Right cardiac atrium (tissue), 5 donors: Measurements from ENCODE around the gene RNPC3. TPM values are rescaled to one million over a fixed set of nuclear protein-coding genes. Genes with fewer than 3 reads are reported as not detected.
A peak's percentile ranks its signal among the peaks of the same experiment; 100 is the strongest.
"Not testable (repeated sequence)": the region's sequence is repeated elsewhere in the genome, so short reads cannot be mapped to it uniquely, and the experiment has no call there.

Source experiments
- ATAC-seq, 2 donors: fragments of 200-7000 bp; cut with Tn5 transposase; one replicate each; pipeline versions ENCODE4 v1.8.0 to v1.9.1; 2020; ENCODE audit warnings: moderate library complexity in 2 of 2, mild to moderate bottlenecking in 1 of 2
- DNase-seq, 3 donors: peaks; one replicate each; pipeline ENCODE4 v3.0.0-alpha.2; 2020
- H3K27ac ChIP-seq: one replicate; pipeline ENCODE4 v1.5.1; 2013; ENCODE audit warnings: mild to moderate bottlenecking, low read length, control low read depth, moderate library complexity
- H3K27me3 ChIP-seq: one replicate; pipeline ENCODE4 v1.6.1; 2013; ENCODE audit not compliant: control insufficient read depth, insufficient read depth
- H3K4me1 ChIP-seq: one replicate; pipeline ENCODE4 v1.6.1; 2013; ENCODE audit warnings: low read length; ENCODE audit not compliant: control insufficient read depth, insufficient read depth
- H3K4me3 ChIP-seq: one replicate; pipeline ENCODE4 v1.5.1; 2013; ENCODE audit warnings: low read length, control low read depth
- H3K9me3 ChIP-seq: one replicate; pipeline ENCODE4 v1.6.1; 2013; ENCODE audit warnings: low read length; ENCODE audit not compliant: control insufficient read depth
- WGBS: extraction: QIAGEN DNeasy Blood & Tissue Kit; methylation state at CpG from one replicate; pipeline ENCODE4 v1.1.7; 2013; 5-methylcytosine and 5-hydroxymethylcytosine counted together
- intact Hi-C, 4 donors: fragments of 100-400 bp; cut with DNase I; formaldehyde crosslinking; loops; one replicate each; pipeline versions ENCODE4 v1.11.0 to v1.14.0; 2022 to 2023
- polyA plus RNA-seq: library from polyadenylated mRNA; stranded (reverse); fragments of 200-250 nt; gene quantifications from one replicate; pipeline ENCODE4 v1.2.3, GENCODE V29; 2013
- total RNA-seq, 4 donors: library from RNA; stranded (reverse); fragmentation: NEBNext Ultra II Directional; extraction: Animal tissue kit (Norgen Biotek cat#: 25700); gene quantifications; one replicate each; pipeline ENCODE4 v1.2.1, GENCODE V29; 2021
- donor health status: healthy with polysubstance abuse.
- donor health status: DM: no; HTN: yes; CAD: no.
- donor health status: DM: no; HTN: no; CAD: no.
- donor health status: DM: no; HTN: yes; CAD: no; lungs with severe emphysema.
- donor health status: DM: yes; HTN: yes; CAD: no.

The RNPC3 gene
- total and polyA plus RNA-seq, 5 donors = 23.9 to 31.7 (median 26.9) TPM

DNA sequence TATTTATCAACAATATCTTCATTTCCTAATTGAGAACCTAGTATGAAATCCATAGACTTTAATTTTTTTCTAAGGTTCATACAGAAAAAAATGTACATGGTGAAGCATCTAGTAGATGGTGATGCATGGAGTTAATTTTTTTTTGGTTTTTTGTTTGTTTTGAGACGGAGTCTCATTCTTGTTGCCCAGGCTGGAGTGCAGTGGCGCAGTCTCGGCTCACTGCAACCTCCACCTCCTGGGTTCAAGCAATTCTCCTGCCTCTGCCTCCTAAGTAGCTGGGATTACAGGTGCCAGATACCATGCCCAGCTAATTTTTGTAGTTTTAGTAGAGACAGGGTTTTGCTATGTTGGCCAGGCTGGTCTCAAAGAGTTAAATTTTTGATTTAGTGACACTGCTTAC lies 35.6 kb downstream of the RNPC3 start:
- H3K27ac ChIP-seq, intact Hi-C loops, ATAC-seq: not testable (repeated sequence)

DNA sequence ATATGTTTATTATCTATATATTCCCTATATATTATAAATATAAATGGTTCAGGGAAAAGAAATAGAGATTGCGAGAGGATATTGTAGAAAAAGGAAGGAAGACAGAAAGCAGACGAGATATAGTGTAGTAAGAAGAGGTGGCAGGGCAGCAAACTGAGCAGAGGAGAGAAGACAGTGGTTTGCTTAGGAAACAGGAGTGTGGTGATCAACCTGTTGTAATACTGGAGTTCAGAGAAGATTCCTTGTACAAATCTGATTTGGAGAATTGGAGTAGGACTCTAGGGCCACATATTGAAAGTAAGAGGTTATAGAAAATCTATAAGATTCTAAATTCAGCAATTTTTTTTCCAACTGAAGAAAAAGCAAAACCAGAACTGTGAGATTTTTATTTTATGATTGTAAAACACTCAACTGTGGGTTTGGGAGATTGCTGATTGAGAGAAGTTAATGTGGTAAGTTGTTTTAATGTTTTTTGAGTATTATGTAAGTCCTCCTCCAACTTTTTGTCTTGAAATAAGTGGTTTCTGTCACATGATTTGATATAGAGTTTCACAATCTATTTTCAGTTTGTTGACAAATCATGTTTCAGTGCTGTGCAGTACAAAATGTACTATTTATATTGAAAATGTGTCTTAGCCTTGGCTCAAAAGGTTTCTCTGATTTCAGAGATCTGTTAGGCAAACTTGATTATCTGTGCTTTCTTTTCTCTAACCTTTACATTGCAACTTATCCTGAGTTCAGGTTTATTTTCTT lies 36.3 kb downstream of the RNPC3 start:
- no peaks in the 10 kb centered on the region for H3K27me3 ChIP-seq
- no peak overlapping the region for H3K27ac ChIP-seq
- H3K9me3 ChIP-seq = no peaks in the 10 kb centered on the region
- DNase-seq (no peak), ATAC-seq (peak; percentile 66 to 82)
- no peak overlapping the region for H3K4me3 ChIP-seq
- H3K4me1 ChIP-seq = peaks cover 2% of the 10 kb centered on the region
- 49% methylated on average over 2 of the region's 2 CpGs for WGBS
- intact Hi-C loops = no loop called here

More for the DNA sequence above, 35.6 kb downstream of the RNPC3 start:
- not testable (repeated sequence) for H3K9me3 ChIP-seq, H3K4me3 ChIP-seq, H3K27me3 ChIP-seq, H3K4me1 ChIP-seq
- DNase-seq = peak in 1 of 3 donors; percentile 39
- WGBS = 71% methylated on average over 3 of the region's 3 CpGs

DNA sequence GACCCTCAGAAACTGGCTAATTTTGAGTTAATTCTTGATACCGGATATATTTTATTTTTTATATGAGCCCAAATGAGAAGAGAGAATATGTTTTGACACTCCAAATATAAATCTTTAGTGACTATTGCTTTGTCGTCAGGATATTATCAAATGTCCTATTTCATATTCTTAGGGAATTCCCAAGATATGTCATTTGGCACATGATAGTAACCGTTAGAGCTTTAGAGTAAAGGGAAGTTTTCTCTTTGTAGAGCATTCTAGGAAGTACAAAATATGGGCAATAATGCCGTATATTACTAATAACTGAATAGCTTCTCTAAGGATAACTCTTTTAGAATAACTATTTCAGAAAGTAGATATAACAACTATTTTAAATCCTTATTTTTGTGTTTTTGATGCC lies 37.6 kb downstream of the RNPC3 start:
- Histone ChIP-seq H3K27me3 (no peaks in the 10 kb centered on the region), H3K4me1 (peaks cover 2% of the 10 kb centered on the region), H3K4me3 (no peak overlapping the region), H3K9me3 (no peaks in the 10 kb centered on the region), H3K27ac (no peak overlapping the region)
- WGBS = 63% methylated on average over 4 of the region's 4 CpGs
- intact Hi-C loops = no loop called here
- DNase-seq (no peak), ATAC-seq (no peak)

DNA sequence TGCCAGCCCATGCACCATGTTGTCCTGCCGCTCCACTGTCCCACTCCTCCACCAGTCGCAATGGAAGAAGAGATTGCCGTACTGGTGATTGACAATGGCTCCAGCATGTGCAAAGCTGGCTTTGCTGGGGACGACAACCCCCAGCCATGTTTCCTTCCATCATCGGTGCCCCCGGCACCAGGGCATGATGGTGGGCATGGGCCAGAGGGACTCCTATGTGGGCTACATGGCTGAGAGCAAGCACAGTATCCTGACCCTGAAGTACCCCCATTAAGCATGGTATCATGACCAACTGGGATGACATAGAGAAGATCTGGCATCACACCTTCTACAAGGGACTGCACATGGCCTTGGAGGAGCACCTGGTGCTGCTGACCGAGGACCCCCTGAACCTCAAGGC lies 44.0 kb downstream of the RNPC3 start:
- Histone ChIP-seq H3K9me3 (no peaks in the 10 kb centered on the region), H3K4me3 (no peak overlapping the region), H3K4me1 (no peaks in the 10 kb centered on the region), H3K27me3 (no peaks in the 10 kb centered on the region), H3K27ac (no peak overlapping the region)
- ATAC-seq = no peak
- peak in 1 of 3 donors; percentile 33 for DNase-seq
- intact Hi-C loops = no loop called here
- WGBS = 95% methylated on average over 7 of the region's 7 CpGs

DNA sequence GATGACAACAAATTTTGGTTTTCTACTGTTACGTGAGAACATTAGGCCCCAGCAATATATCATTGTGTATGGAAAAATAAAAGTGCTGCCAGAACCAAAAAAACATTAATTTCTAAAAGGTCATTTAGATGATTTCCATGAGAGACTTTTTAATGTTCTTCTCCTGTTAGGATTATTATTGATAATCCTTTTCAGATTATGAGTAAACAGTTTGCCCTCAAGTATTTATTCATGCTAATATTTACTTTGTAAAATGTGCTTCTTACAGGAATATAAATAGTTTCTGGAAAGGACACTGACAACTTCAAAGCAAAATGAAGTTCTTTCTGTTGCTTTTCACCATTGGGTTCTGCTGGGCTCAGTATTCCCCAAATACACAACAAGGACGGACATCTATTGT lies 45.8 kb downstream of the RNPC3 start, which contains the start of gene AMY2B:
Gene AMY2B, plus strand, starts transcription at position 301 of the 400 bp plus-strand sequence. Its CDS starts 14 bp downstream, at position 315.
- ATAC-seq, H3K9me3 ChIP-seq, DNase-seq, H3K4me3 ChIP-seq, H3K4me1 ChIP-seq, H3K27ac ChIP-seq, intact Hi-C loops, H3K27me3 ChIP-seq: not testable (repeated sequence)
- WGBS = 93% methylated on average over 2 of the region's 2 CpGs

DNA sequence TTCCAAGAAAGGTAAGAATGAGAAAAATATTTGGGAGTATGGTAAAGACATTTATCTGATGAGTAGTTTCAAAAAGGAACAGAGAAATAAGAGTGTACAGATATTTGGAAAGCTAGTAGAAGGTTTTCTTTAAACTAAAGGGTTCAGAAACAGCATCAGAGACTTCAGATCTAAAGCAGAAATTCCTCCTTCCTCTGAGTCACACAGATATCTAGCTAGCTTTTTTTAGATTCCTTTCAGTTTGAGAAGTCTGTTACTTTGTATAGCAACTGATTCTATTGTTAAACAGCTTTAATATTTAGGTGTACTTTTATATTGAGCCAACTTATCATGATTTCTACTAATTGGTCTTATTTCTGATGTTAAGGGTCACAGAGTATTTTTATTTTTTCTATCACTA lies 50.6 kb downstream of the RNPC3 start:
- no peak for DNase-seq
- no peaks in the 10 kb centered on the region for H3K9me3 ChIP-seq
- intact Hi-C loops = no loop called here
- ATAC-seq = no peak
- H3K4me3 ChIP-seq = no peak overlapping the region
- no peak overlapping the region for H3K27ac ChIP-seq
- H3K27me3 ChIP-seq = no peaks in the 10 kb centered on the region
- H3K4me1 ChIP-seq = no peaks in the 10 kb centered on the region

DNA sequence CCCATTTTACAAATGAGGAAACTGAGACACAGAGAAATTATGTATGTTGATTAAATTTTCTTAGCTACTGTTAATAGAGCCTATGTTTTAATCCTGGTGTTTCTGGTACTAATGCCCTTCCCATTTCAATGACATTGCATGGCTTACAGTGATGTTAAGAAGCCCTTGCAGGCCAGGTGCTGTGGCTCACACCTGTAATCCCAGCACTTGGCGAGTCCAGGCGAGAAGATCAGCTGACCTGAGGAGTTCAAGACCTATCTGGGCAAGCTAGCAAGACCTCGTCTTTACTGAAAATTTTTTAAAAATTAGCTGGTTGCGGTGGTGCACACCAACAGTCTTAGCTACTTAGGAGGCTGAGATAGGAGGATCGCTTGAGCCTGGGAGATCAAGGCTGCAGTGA lies 51.3 kb downstream of the RNPC3 start:
- H3K9me3 ChIP-seq, H3K4me1 ChIP-seq, DNase-seq, intact Hi-C loops, ATAC-seq, H3K27me3 ChIP-seq, H3K27ac ChIP-seq, H3K4me3 ChIP-seq: not testable (repeated sequence)
- 95% methylated on average over 3 of the region's 5 CpGs for WGBS

DNA sequence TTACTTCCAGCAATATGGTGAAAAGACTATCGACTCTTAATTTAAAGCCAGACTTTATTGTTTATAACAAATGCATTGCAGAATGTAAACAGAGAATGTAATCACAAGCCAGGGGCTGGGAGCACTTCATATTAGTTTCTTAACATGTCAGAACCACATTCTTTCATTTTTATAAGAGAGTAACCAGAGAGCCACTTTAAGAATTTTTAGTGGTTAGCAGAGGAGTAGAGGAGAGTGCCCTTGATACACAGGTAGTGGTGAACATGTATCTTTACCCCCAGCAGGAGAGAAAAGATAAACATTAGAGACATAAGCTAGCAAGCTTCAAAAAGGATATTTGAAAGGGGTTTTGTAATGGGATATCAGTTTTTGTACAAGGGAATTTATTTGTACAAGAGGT lies 57.0 kb downstream of the RNPC3 start:
- H3K4me3 ChIP-seq = no peak overlapping the region
- no peak overlapping the region for H3K27ac ChIP-seq
- 94% methylated on average over 1 of the region's 1 CpG for WGBS
- intact Hi-C loops = no loop called here
- no peaks in the 10 kb centered on the region for H3K27me3 ChIP-seq
- no peaks in the 10 kb centered on the region for H3K9me3 ChIP-seq
- DNase-seq (no peak), ATAC-seq (no peak)
- H3K4me1 ChIP-seq = no peaks in the 10 kb centered on the region

DNA sequence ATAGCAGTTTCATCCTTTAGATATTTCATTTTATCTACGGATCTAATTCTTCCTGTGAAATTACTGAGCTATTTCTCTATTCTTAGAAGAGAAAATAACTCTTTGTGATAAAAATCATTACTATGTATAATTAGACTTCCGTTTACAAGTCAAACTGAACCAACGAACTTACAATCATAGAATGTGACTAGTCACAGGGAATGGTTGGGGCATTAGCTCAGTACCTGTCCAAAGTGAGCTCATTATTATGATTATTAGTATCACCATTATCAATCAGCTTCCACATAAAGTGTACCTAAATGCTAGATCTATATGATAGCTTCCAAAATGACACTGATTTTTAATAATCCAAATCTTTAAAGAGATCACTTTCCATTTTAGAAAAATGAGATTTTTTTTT lies 58.4 kb downstream of the RNPC3 start:
- H3K4me1 ChIP-seq = no peaks in the 10 kb centered on the region
- WGBS = 73% methylated on average over 3 of the region's 3 CpGs
- no peak for DNase-seq

DNA sequence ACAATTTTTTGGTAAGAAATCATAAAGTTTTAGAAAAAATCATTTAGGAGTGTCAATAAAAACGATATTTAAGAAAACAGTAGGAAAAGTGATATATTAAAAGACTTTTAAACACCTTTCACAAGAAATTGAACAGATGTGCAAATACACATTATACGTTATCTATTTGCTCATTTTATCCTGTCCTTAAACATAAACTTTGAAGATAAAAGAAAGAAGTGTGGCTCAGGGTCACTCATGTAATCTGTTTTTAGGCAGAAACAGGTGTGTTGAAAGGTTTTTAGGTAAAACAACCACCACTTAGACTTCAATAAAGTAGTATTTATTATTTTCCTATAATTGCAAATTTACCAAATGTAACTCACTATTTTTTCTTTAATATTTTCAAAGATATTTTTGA lies 59.0 kb downstream of the RNPC3 start:
- DNase-seq = no peak
- ATAC-seq = no peak
- intact Hi-C loops = no loop called here
- Histone ChIP-seq H3K27ac (no peak overlapping the region), H3K9me3 (no peaks in the 10 kb centered on the region), H3K4me1 (no peaks in the 10 kb centered on the region), H3K4me3 (no peak overlapping the region), H3K27me3 (no peaks in the 10 kb centered on the region)
- WGBS = 72% methylated on average over 2 of the region's 2 CpGs

More for the DNA sequence above, 58.4 kb downstream of the RNPC3 start:
- H3K27me3 ChIP-seq = no peaks in the 10 kb centered on the region
- no peak overlapping the region for H3K4me3 ChIP-seq
- intact Hi-C loops = no loop called here
- no peak overlapping the region for H3K27ac ChIP-seq
- no peaks in the 10 kb centered on the region for H3K9me3 ChIP-seq
- no peak for ATAC-seq

DNA sequence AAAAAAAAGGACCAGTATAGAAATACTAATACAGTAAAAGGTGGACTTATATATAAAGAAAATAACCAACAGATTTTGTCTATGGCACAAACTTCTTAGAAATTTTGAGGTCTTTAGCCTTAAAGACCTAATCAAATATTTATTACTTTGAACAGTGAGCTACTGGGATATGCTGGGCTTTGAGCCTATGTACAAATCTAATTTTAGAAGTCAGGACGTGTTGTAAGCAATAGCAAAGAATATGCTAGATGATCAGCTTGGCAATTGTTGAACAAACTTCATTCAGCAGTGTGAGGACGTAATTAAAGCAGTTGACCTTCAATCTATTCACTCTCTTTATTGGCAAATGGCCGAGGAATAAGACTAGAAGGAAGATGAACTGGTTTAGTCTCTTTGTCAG lies 77.2 kb downstream of the RNPC3 start:
- WGBS = no CpG with 5 or more reads among the region's 3 CpGs
- intact Hi-C loops, ATAC-seq, H3K27ac ChIP-seq, H3K9me3 ChIP-seq, H3K4me3 ChIP-seq, H3K27me3 ChIP-seq, DNase-seq, H3K4me1 ChIP-seq: not testable (repeated sequence)
